Measurements from ENCODE around the gene NCAPG.
"Not testable (repeated sequence)": the region's sequence is repeated elsewhere in the genome, so short reads cannot be mapped to it uniquely, and the experiment has no call there.

Gene NCAPG

GRCh38 chr4:17805580-17806155 lies 5.1 kb upstream of the NCAPG start:
- no peak for DNase-seq

DNA sequence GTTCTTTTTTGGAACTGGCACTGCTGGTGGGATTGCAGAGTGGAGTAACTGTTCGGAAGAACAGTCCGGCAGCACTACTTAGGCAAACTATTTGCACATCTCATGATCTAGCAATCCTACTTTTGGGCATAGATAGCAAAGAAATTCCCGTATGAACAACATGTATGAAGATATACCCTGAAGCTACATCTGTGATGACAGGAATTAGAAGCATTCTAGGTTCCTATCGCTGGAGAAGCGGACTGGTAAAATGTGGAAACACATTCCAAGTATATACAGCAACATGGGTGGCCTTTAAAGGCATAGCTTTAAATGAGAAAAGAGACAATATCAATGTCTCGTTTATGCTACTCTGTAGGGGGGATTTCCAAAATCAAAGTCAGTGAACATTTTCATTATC lies 3.3 kb upstream of the NCAPG start:
- no peak for DNase-seq

DNA sequence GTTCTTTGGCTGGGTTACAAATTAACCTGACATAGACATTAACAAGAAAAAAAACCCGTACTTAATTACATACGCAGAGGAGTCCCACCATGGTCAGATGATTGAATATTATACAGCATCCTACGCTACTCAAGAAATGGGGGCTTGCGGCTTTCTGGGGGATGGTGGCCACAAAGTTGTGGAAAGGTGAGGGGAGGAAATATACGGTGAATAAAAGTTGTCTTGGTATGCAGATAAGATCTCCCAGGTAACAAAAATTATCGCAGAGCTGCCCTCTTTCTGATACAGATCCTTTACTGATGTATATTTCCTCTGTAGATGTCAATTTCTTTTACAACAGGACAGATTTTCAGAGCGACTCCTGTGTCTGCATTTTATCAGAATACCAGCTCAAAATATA lies 1.1 kb upstream of the NCAPG start:
- no peak for DNase-seq

DNA sequence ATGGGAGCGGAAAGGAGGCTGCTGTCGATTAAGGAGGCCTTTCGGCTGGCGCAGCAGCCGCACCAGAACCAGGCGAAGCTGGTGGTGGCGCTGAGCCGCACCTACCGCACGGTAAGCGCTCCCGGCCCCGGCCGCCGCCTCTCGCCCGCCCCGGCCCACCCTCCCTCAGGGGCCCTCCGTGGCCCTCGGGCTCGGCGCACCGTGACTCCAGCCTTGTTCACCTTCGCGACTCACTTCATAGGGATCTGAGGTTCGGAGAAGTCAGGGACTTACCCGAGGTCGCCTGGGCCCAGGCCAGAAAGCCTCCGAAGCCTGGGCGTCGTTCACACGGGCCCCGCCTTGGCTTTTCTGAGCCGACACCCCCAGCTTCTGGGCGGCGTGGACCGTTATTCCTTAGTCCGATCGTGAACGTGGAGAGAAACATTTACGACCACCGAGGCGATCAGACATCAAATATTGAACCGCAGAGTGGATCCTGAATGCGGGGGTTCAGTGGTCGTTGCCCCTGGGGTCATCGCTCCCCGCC lies 362 bp downstream of the NCAPG start:
- peak in 1 of 2 experiments; percentile 28 for DNase-seq

- DNase-seq = no peak
Observed at GRCh38 chr4:17812125-17812524, 1.3 kb downstream of the NCAPG start.

GRCh38 chr4:17812801-17813200 lies 2.0 kb downstream of the NCAPG start:
- DNase-seq = no peak

DNA sequence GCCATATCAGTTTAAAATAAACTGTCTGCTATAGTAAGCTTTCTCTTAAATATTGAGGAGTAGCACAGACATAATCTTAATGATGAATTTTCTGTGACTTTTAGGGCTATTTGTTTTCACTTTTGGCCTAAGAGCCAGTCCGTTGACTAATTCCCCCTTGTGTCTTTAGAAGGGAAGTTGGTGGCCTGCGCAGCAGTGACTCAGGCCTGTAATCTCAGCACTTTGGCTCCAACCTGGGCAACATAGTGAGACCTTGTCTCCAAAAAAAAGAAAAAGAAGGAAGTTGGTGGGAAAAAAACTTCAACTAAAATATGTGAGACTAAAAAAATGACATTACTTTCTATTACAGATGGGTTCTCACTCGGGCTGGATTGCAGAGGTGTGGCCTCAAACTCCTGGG lies 3.4 kb downstream of the NCAPG start:
- no peak for DNase-seq

DNA sequence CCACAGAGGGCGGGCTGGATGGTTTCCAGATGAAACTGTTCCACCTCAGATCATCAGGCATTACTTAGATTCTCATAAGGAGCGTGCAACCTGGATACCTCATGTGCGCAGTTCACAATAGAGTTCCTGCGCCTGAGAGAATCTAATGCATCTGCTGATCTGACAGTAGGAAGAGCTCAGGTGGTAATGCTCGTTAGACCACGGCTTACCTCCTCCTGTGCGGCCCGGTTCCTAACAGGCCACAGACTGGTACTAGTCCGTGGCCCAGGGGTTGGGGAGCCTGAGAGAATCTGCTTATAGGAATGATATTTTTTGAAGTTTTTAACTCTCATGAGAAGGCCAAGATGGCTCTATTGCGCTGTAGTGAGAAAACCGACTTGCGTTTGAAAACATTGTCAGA lies 5.4 kb downstream of the NCAPG start:
- no peak for DNase-seq

DNA sequence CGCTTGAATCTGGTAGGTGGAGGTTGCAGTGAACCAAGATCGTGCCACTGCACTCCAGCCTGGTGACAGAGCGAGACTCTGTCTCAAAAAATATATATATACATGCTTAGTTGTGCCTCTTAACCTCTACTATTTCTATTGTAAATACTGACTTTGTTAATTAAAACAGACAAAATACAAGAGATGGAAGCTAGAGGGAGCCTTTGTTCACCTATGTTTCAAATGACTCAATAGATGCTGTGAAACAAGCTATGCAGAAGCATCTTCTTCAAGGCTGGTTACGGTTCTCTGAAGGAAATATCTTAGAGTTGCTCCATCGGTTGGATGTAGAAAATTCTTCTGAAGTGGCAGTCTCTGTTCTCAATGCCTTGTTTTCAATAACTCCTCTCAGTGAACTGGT lies 6.2 kb downstream of the NCAPG start:
- DNase-seq = peak in 1 of 2 experiments; percentile 40

GRCh38 chr4:17823871-17824669 lies 13.3 kb downstream of the NCAPG start:
- no peak for DNase-seq

- DNase-seq = no peak
Observed at GRCh38 chr4:17846266-17846665, 35.5 kb downstream of the NCAPG start.

DNA sequence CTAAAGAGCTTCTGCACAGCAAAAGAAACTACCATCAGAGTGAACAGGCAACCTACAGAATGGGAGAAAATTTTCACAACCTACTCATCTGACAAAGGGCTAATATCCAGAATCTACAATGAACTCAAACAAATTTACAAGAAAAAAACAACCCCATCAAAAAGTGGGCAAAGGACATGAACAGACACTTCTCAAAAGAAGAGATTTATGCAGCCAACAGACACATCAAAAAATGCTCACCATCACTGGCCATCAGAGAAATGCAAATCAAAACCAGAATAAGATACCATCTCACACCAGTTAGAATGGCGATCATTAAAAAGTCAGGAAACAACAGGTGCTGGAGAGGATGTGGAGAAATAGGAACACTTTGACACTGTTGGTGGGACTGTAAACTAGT lies 39.5 kb downstream of the NCAPG start:
- not testable (repeated sequence) for DNase-seq

- no peak for DNase-seq
Observed at GRCh38 chr4:17851959-17852358, 41.2 kb downstream of the NCAPG start.

GRCh38 chr4:17854036-17854435 lies 43.3 kb downstream of the NCAPG start:
- no peak for DNase-seq

GRCh38 chr4:17859793-17860406 lies 49.1 kb downstream of the NCAPG start:
- no peak for DNase-seq

GRCh38 chr4:17861906-17862305 lies 51.1 kb downstream of the NCAPG start:
- DNase-seq = not testable (repeated sequence)

GRCh38 chr4:17865866-17866363 lies 55.1 kb downstream of the NCAPG start:
- DNase-seq = no peak

DNA sequence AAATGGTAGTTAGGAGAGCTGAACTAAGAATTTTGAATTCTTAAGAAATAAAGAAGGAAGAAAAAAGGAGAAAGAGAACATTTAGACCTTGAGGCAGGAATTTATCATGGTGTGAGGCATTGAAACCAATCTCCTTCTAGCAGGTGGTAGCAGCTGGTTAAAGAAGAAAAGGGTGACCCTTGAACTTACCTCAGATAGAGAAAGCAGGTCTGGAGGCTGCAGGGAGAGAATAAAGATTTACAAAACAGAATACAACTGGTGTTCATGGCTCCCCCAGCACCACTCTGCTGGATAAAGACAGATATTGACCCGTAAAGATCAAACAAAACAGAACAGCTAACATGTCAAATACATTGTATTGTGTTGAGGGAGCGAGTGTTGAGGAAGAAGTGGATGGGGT lies 56.0 kb downstream of the NCAPG start:
- DNase-seq = no peak

GRCh38 chr4:17867276-17867675 lies 56.5 kb downstream of the NCAPG start:
- DNase-seq = no peak

DNA sequence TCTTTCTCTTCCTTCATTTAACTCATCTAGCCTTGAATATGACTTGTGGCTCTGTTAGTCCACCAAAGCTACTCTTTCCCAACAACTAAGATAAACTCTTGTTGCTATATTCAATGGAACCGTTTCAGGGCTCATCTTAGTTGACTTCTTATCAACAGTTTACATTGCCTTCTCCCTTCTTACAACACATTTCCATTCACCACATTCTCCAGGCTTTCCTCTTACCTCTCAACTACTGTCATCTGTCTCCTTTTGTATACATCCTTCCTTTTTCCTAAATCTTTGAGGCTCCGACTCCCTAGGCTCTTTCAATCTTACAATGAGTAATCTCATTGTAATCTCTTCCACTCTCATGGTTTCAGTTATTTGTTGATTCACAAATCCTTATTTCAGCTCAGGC lies 58.5 kb downstream of the NCAPG start:
- no peak for DNase-seq

GRCh38 chr4:17875402-17876070 lies 64.8 kb downstream of the NCAPG start:
- no peak for DNase-seq

GRCh38 chr4:17876943-17877342 lies 66.2 kb downstream of the NCAPG start:
- no peak for DNase-seq

- no peak for DNase-seq
Observed at GRCh38 chr4:17877661-17878060, 66.9 kb downstream of the NCAPG start.

All from NCI-H446 (cell line).